H1 (cell line): ENCODE data around the gene PKD1L1. TPM values are rescaled to one million over a fixed set of nuclear protein-coding genes. Genes with fewer than 3 reads are reported as not detected.

Source experiments
- CTCF ChIA-PET: fragments of 300-600 bp; sonication (Branson Sonifier 250); formaldehyde crosslinking; loops from one replicate; lab custom pipeline; 2021; ENCODE audit not compliant: partially characterized antibody; lab: Charles Lee
- POLR2A ChIA-PET: fragments of 300-600 bp; sonication (Branson Sonifier 250); formaldehyde crosslinking; loops from one replicate; lab custom pipeline; 2021; ENCODE audit warnings: inconsistent platforms; ENCODE audit not compliant: partially characterized antibody; lab: Charles Lee
- DNase-seq, 2 experiments: peaks; one replicate each; pipeline versions ENCODE4 v3.0.0 to v3.0.0-alpha.2; 2010 to 2022; ENCODE audit warnings: low spot score in 2 of 2, low read depth in 1 of 2, mixed read lengths in 1 of 2
- FAIRE-seq: peaks from 2 replicates; lab custom pipeline; 2011; peaks lifted over from hg19 to GRCh38; lab: Jason Lieb, UNC
- H2AFZ ChIP-seq: 2 replicates; pipeline ENCODE4 v1.8.1; 2012; ENCODE audit warnings: low read length, inconsistent platforms
- H2AK5ac ChIP-seq: 2 replicates; pipeline ENCODE4 v1.6.1; 2013; ENCODE audit warnings: low read depth, low read length
- H2BK120ac ChIP-seq: replicated peaks from 2 replicates; pipeline ENCODE3; 2013; ENCODE audit warnings: low read depth, low read length, inconsistent platforms
- H2BK12ac ChIP-seq: 2 replicates; pipeline ENCODE4 v1.6.1; 2013; ENCODE audit warnings: low read depth, low read length
- H2BK15ac ChIP-seq: 2 replicates; pipeline ENCODE4 v1.6.1; 2013; ENCODE audit warnings: low read length
- H2BK20ac ChIP-seq: 2 replicates; pipeline ENCODE4 v1.6.1; 2013; ENCODE audit warnings: low read length
- H2BK5ac ChIP-seq: 2 replicates; pipeline ENCODE4 v1.6.1; 2013; ENCODE audit warnings: low read depth, low read length
- H3K14ac ChIP-seq: 2 replicates; pipeline ENCODE4 v1.6.1; 2013; ENCODE audit warnings: inconsistent platforms; ENCODE audit not compliant: insufficient read length
- H3K18ac ChIP-seq: 2 replicates; pipeline ENCODE4 v1.6.1; 2013; ENCODE audit warnings: low read length; ENCODE audit errors: extremely low read depth
- H3K23ac ChIP-seq: 2 replicates; pipeline ENCODE4 v1.6.1; 2013; ENCODE audit warnings: inconsistent platforms; ENCODE audit not compliant: insufficient read length
- H3K23me2 ChIP-seq: 2 replicates; pipeline ENCODE4 v1.6.1; 2013; ENCODE audit warnings: low read depth, low read length
- H3K27ac ChIP-seq: 2 replicates; pipeline ENCODE4 v1.6.1; 2011; ENCODE audit warnings: low read depth, low read length, inconsistent platforms
- H3K27me3 ChIP-seq, 4 experiments: replicated peaks in 1 of 4; 1 replicate in 1 of 4; 2 replicates in 3 of 4; pipeline versions ENCODE4 v1.6.1 to v1.8.1; 2011 to 2013; ENCODE audit warnings: low read length in 3 of 4, mild to moderate bottlenecking in 3 of 4, inconsistent platforms in 2 of 4, mixed read lengths in 2 of 4, moderate library complexity in 1 of 4; ENCODE audit not compliant: control insufficient read depth in 3 of 4, insufficient read depth in 3 of 4; ENCODE audit errors: extremely low read depth in 1 of 4
- H3K36me3 ChIP-seq, 4 experiments: 2 replicates each; pipeline versions ENCODE4 v1.6.1 to v1.8.1; 2011 to 2013; ENCODE audit warnings: mild to moderate bottlenecking in 4 of 4, low read length in 3 of 4, moderate library complexity in 2 of 4, control low read depth in 1 of 4, inconsistent platforms in 1 of 4; ENCODE audit not compliant: insufficient read depth in 4 of 4, control insufficient read depth in 2 of 4
- H3K4ac ChIP-seq: replicated peaks from 2 replicates; pipeline ENCODE3; 2013; ENCODE audit warnings: low read length, low read depth, mixed read lengths, inconsistent platforms; ENCODE audit not compliant: insufficient read length
- H3K4me1 ChIP-seq, 4 experiments: replicated peaks in 1 of 4; 1 replicate in 1 of 4; 2 replicates in 3 of 4; pipeline versions ENCODE4 v1.6.1 to v1.8.1; 2011 to 2013; ENCODE audit warnings: low read length in 3 of 4, inconsistent platforms in 2 of 4, mixed read lengths in 1 of 4; ENCODE audit not compliant: insufficient read depth in 4 of 4, control insufficient read depth in 3 of 4
- H3K4me2 ChIP-seq, 2 experiments: 2 replicates each; pipeline versions ENCODE4 v1.6.1 to v1.8.1; 2011 to 2013; ENCODE audit warnings: low read depth in 2 of 2, low read length in 2 of 2, control low read depth in 1 of 2, inconsistent platforms in 1 of 2, mild to moderate bottlenecking in 1 of 2; ENCODE audit not compliant: insufficient read depth in 1 of 2
- H3K4me3 ChIP-seq, 4 experiments: fragments of 200-600, 300-600 bp in 1 of 4; sonication (generic), shearing (Covaris generic), sonication (Bioruptor Twin) in 1 of 4; 2 replicates each; pipeline versions ENCODE4 v1.5.1 to v1.8.1; 2011 to 2016; ENCODE audit warnings: low read length in 4 of 4, low read depth in 3 of 4, control low read depth in 2 of 4, inconsistent platforms in 2 of 4, mild to moderate bottlenecking in 2 of 4, mixed read lengths in 1 of 4, moderate library complexity in 1 of 4; ENCODE audit not compliant: insufficient read depth in 2 of 4; ENCODE audit errors: extremely low read depth in 1 of 4
- H3K56ac ChIP-seq: replicated peaks from 2 replicates; pipeline ENCODE3; 2013; ENCODE audit warnings: low read depth, mild to moderate bottlenecking, mixed read lengths, low read length, inconsistent platforms; ENCODE audit not compliant: insufficient read length
- H3K79me1 ChIP-seq: 2 replicates; pipeline ENCODE4 v1.6.1; 2013; ENCODE audit warnings: low read depth, low read length, control low read depth
- H3K79me2 ChIP-seq, 2 experiments: 2 replicates each; pipeline versions ENCODE4 v1.6.1 to v1.8.1; 2012 to 2013; ENCODE audit warnings: low read length in 2 of 2, mild to moderate bottlenecking in 2 of 2, inconsistent platforms in 1 of 2; ENCODE audit not compliant: insufficient read depth in 2 of 2, control insufficient read depth in 1 of 2
- H3K9ac ChIP-seq, 4 experiments: replicated peaks in 1 of 4; 1 replicate in 1 of 4; 2 replicates in 3 of 4; pipeline versions ENCODE4 v1.6.1 to v1.8.1; 2011 to 2013; ENCODE audit warnings: low read depth in 3 of 4, low read length in 3 of 4, control low read depth in 2 of 4, mild to moderate bottlenecking in 2 of 4, moderate library complexity in 2 of 4, inconsistent platforms in 1 of 4; ENCODE audit errors: extremely low read depth in 1 of 4
- H3K9me3 ChIP-seq, 2 experiments: 2 replicates each; pipeline versions ENCODE4 v1.6.1 to v1.8.1; 2012 to 2013; ENCODE audit warnings: mild to moderate bottlenecking in 2 of 2, moderate library complexity in 2 of 2, control low read depth in 1 of 2, inconsistent platforms in 1 of 2, low read depth in 1 of 2, low read length in 1 of 2, mixed read lengths in 1 of 2; ENCODE audit not compliant: insufficient read depth in 2 of 2
- H4K20me1 ChIP-seq, 2 experiments: replicated peaks in 1 of 2; 2 replicates each; pipeline versions ENCODE3 to v1.8.1; 2011 to 2013; ENCODE audit warnings: inconsistent platforms in 2 of 2, low read length in 2 of 2, mild to moderate bottlenecking in 1 of 2; ENCODE audit not compliant: insufficient read depth in 2 of 2, control insufficient read depth in 1 of 2
- H4K5ac ChIP-seq: 2 replicates; pipeline ENCODE4 v1.6.1; 2013; ENCODE audit warnings: low read length, low read depth, mixed read lengths, inconsistent platforms; ENCODE audit not compliant: insufficient read length
- H4K8ac ChIP-seq: 2 replicates; pipeline ENCODE4 v1.8.0; 2013; ENCODE audit warnings: mild to moderate bottlenecking, moderate library complexity, low read length, inconsistent platforms; ENCODE audit not compliant: insufficient read depth; ENCODE audit errors: extremely low read depth
- H4K91ac ChIP-seq: replicated peaks from 2 replicates; pipeline ENCODE3; 2013; ENCODE audit warnings: low read length, mixed read lengths, inconsistent platforms; ENCODE audit not compliant: insufficient read length
- BRCA1 ChIP-seq: IDR thresholded peaks from 2 replicates; pipeline ENCODE4 v1.6.1; 2012; ENCODE audit warnings: low read depth, low read length, improper control_type of control experiment
- CBX8 ChIP-seq: fragments of 300-800, 300-1000 bp; sonication (generic); IDR thresholded peaks from 2 replicates; pipeline ENCODE4 v1.7.1; 2016; ENCODE audit warnings: low read depth, low read length, borderline replicate concordance
- EGR1 ChIP-seq: IDR thresholded peaks from 2 replicates; pipeline ENCODE4 v1.6.1; 2011; ENCODE audit warnings: low read depth, low read length, borderline replicate concordance
- HDAC6 ChIP-seq: IDR thresholded peaks from one replicate; pipeline ENCODE4 v1.7.1; 2012; ENCODE audit warnings: low read depth, mild to moderate bottlenecking, inconsistent platforms, low read length, moderate library complexity
- KDM4A ChIP-seq: IDR thresholded peaks from one replicate; pipeline ENCODE4 v1.7.1; 2012; ENCODE audit warnings: low read depth, mild to moderate bottlenecking, moderate library complexity, low read length, inconsistent platforms; ENCODE audit not compliant: severe bottlenecking
- WGBS, 2 experiments: shearing (Covaris generic) in 1 of 2; methylation state at CpG; one replicate each; pipeline versions ENCODE4 v1.1.6 to v1.1.7; 2013 to 2015; ENCODE audit warnings: low lambda C conversion rate in 2 of 2, mixed read lengths in 2 of 2, inconsistent platforms in 1 of 2, low coverage in 1 of 2, missing lambda C conversion rate in 1 of 2; ENCODE audit not compliant: insufficient replicate concordance in 2 of 2, insufficient coverage in 1 of 2, insufficient read length in 1 of 2; ENCODE audit errors: extremely low coverage in 1 of 2, missing lambda C conversion rate in 1 of 2; 5-methylcytosine and 5-hydroxymethylcytosine counted together
- polyA plus RNA-seq, 7 experiments: library from polyadenylated mRNA; depleted of rRNA in 3 of 7; stranded (reverse) in 5 of 7; unstranded in 2 of 7; fragments of >200 nt in 5 of 7; fragments of 200-250 nt in 2 of 7; gene quantifications; 1 replicate in 5 of 7; 2 replicates in 1 of 7; 4 replicates in 1 of 7; pipeline versions ENCODE4 v1.2.1 to v1.2.3, GENCODE V29; 2011 to 2013; ENCODE audit warnings: missing spikeins in 2 of 7, mixed read lengths in 2 of 7
- total RNA-seq: library from RNA; stranded (reverse); fragmentation: NEBNext Ultra II Directional; extraction: Animal tissue kit (Norgen Biotek cat#: 25700); gene quantifications from 2 replicates; pipeline ENCODE4 v1.2.1, GENCODE V29; 2021

Gene PKD1L1
- total and polyA plus RNA-seq, 2 of the 8 experiments (the other 6 are each of a cell fraction or from before 2014, with no cell fraction given) = 0.22 to 0.35 TPM

DNA sequence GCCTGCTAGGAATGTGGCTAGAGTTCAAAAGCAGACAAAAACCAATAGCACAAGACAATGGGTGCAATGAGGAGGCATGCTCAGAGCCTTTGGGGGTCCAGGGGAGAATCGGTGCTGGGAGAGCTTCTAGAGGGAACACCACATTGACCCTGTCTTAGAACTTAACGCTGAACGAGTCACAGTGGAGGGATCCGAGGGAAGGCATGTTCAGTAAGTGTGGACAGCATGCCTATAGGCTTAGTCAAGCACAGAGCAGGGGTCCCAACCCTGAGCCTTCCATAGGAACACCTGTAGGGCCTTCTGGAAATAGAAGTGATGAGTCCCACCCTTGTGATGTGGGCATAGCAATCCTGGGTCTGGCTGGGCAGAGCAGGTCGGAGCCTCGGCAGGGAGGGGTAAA is 148.7 kb downstream of the PKD1L1 start:
- H3K79me2 ChIP-seq = no peaks in the 10 kb centered on the region
- no peak overlapping the region for H2BK120ac ChIP-seq
- FAIRE-seq (no peak), DNase-seq (no peak)
- 98% methylated on average over 6 of the region's 6 CpGs; no CpG with 5 or more reads in 1 of the 2 experiments for WGBS, 2 experiments
- no peak overlapping the region for H4K91ac ChIP-seq
- H3K4me2 ChIP-seq = no peak overlapping the region
- no peak overlapping the region for H3K23ac ChIP-seq
- H3K4me3 ChIP-seq = no peak overlapping the region
- H2BK5ac ChIP-seq = no peak overlapping the region
- no peak overlapping the region for H3K18ac ChIP-seq
- H3K79me1 ChIP-seq = no peaks in the 10 kb centered on the region
- no peaks in the 10 kb centered on the region for H4K20me1 ChIP-seq
- no peak overlapping the region for H4K8ac ChIP-seq
- no peak overlapping the region for H4K5ac ChIP-seq
- H2AFZ ChIP-seq = no peak overlapping the region
- H3K9me3 ChIP-seq = no peaks in the 10 kb centered on the region
- no peak overlapping the region for H3K14ac ChIP-seq
- H3K27ac ChIP-seq = no peak overlapping the region
- H3K23me2 ChIP-seq = no peaks in the 10 kb centered on the region
- no peak overlapping the region for H3K9ac ChIP-seq
- no peaks in the 10 kb centered on the region for H3K27me3 ChIP-seq
- POLR2A ChIA-PET = no interaction called here
- no peaks in the 10 kb centered on the region for H3K4me1 ChIP-seq
- H2BK15ac ChIP-seq = no peak overlapping the region
- H3K56ac ChIP-seq = no peak overlapping the region
- H2AK5ac ChIP-seq = no peak overlapping the region
- H2BK20ac ChIP-seq = no peak overlapping the region
- no peaks in the 10 kb centered on the region for H3K36me3 ChIP-seq
- H3K4ac ChIP-seq = no peak overlapping the region
- no peak overlapping the region for H2BK12ac ChIP-seq
- CTCF ChIA-PET = interaction anchor here (1.0 to 1.7 kb wide), 4 partner anchors 10 to 364 kb away, joined by 3 to 4 read pairs (median 3); no protein-coding TSS in a partner anchor
- TF ChIP-seq HDAC6 (no peak), CBX8 (no peak), BRCA1 (no peak), KDM4A (no peak), EGR1 (no peak)
